Nephron (organoid): Measurements from ENCODE around the gene LZTR1.
"Not testable (repeated sequence)": the region's sequence is repeated elsewhere in the genome, so short reads cannot be mapped to it uniquely, and the experiment has no call there.

Source experiments
- H3K27ac Mint-ChIP-seq, 3 experiments: 2 replicates each; pipeline ENCODE4 v1.8.0; 2020; ENCODE audit warnings: mixed read lengths in 3 of 3, mild to moderate bottlenecking in 2 of 3, moderate library complexity in 1 of 3
- H3K27me3 Mint-ChIP-seq: 2 replicates; pipeline ENCODE4 v1.8.0; 2021; ENCODE audit warnings: low read depth, mild to moderate bottlenecking, moderate library complexity, mixed read lengths
- H3K36me3 Mint-ChIP-seq: 2 replicates; pipeline ENCODE4 v1.8.0; 2020; ENCODE audit warnings: low read depth, mixed read lengths
- H3K4me1 Mint-ChIP-seq: 2 replicates; pipeline ENCODE4 v1.8.0; 2020; ENCODE audit warnings: mixed read lengths
- H3K4me3 Mint-ChIP-seq, 3 experiments: 2 replicates each; pipeline ENCODE4 v1.8.0; 2020; ENCODE audit warnings: mild to moderate bottlenecking in 3 of 3, mixed read lengths in 3 of 3, moderate library complexity in 2 of 3
- H3K9me3 Mint-ChIP-seq: 2 replicates; pipeline ENCODE4 v1.8.0; 2020; ENCODE audit warnings: mixed read lengths
- TF ChIP-seq, protein P1 (sequence below), 3 experiments: fragments of 200-600 bp; sonication (generic); IDR thresholded peaks; one replicate each; pipeline ENCODE4 v1.5.0; 2021; ENCODE audit warnings: antibody characterized with exemption in 3 of 3; ENCODE audit not compliant: unreplicated experiment in 3 of 3

Gene LZTR1

DNA sequence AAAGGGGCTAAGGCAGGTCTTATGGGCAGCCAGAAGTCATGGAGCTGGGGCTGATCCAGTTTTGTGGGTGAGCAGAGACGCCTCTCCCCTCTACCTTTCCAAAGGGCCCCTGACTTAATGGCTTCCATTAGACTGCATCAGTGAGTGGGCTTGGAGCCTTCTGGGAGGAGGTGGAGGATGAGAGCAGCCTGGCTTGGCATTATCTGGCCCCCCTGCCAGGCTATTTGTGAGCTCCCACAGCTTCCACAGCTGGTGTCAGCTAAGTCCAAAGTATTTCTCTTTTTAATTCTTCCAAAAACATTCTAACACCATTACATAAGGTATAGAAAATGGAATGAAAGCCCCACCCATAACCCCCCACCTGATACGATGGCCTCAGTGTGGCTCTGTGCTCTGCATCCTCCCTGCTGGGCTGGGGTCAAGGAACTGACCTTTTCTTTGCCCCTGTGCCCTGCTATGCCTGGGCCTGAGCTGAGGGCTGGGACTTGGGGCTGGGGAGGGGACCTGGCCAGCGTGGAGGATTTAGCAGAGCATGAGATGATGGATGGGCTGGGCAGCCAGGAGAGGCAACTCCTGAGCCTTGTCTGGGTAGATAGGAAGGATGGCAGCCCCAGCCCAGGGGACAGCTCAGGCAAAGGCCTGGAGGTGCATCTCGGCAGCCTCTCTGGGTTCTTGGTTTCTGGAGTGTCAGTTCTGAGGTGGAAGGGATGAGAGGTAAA is 11.0 kb upstream of the LZTR1 start:
- no peaks in the 10 kb centered on the region for H3K36me3 Mint-ChIP-seq
- peaks cover 20% of the 10 kb centered on the region for H3K27me3 Mint-ChIP-seq
- no peaks in the 10 kb centered on the region for H3K4me1 Mint-ChIP-seq
- H3K9me3 Mint-ChIP-seq = no peaks in the 10 kb centered on the region
- TF ChIP-seq, protein P1, sequence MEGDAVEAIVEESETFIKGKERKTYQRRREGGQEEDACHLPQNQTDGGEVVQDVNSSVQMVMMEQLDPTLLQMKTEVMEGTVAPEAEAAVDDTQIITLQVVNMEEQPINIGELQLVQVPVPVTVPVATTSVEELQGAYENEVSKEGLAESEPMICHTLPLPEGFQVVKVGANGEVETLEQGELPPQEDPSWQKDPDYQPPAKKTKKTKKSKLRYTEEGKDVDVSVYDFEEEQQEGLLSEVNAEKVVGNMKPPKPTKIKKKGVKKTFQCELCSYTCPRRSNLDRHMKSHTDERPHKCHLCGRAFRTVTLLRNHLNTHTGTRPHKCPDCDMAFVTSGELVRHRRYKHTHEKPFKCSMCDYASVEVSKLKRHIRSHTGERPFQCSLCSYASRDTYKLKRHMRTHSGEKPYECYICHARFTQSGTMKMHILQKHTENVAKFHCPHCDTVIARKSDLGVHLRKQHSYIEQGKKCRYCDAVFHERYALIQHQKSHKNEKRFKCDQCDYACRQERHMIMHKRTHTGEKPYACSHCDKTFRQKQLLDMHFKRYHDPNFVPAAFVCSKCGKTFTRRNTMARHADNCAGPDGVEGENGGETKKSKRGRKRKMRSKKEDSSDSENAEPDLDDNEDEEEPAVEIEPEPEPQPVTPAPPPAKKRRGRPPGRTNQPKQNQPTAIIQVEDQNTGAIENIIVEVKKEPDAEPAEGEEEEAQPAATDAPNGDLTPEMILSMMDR (IDR thresholded peaks at IDR 0.05; ENCODE audit: unreplicated experiment in 3 of 3) = no peak
- no peak overlapping the region for H3K4me3 Mint-ChIP-seq
- H3K27ac Mint-ChIP-seq = no peak overlapping the region

DNA sequence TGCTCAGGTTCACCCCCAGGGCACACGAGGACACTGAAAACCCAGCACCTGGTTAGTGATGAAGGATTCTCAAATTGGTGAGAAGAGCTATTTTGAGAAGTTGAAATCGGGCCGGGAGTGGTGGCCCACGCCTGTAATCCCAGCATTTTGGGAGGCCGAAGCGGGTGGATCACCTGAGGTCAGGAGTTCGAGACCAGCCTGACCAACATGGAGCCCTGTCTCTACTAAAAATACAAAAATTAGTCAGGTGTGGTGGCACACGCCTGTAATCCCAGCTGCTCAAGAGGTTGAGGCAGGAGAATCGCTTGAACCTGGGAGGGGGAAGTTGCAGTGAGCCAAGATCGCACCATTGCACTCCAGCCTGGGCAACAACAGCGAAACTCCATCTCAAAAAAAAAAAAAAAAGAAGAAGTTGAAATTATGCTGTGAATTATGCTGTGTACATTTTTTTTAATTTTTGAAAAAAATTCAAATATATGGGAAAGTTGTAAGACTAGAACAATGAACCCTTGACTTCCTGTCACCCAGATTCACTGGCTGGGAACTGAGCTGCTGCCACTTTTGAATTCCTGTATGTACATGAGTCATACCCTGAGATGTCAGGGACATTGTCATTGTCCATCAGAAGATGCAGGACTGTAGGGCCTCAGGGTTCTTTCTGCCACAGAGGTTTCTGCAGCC is 9.9 kb upstream of the LZTR1 start:
- H3K27ac Mint-ChIP-seq, H3K36me3 Mint-ChIP-seq, H3K9me3 Mint-ChIP-seq, H3K4me3 Mint-ChIP-seq, H3K4me1 Mint-ChIP-seq: not testable (repeated sequence)
- H3K27me3 Mint-ChIP-seq = peaks cover 17% of the 10 kb centered on the region

DNA sequence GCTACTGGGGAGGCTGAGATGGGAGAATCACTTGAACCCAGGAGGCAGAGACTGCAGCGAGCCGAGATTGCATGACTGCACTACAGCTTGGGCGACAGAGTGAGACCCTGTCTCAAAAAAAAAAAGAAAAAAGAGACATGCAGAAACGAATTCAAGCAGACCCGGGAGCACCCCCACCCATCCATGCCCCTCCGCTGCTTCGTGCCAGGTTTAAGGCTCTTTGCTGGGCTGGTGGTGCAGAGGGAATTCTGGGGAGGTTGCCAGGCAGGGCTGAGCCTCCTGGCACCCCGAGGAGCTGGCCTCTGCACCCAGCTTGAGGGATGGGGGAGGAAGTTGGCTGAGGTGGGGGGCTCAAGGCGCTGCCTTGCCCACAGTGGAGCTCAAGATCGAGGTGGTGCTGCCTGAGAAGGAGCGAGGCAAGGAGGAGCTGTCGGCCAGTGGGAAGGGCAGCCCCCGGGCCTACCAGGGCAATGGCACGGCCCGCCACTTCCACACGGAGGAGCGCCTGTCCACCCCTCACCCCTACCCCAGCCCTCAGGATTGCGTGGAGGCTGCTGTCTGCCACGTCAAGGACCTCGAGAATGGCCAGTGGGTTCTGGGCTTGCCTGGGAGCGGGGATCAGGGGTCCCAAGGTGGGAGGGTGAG is 9.0 kb upstream of the LZTR1 start:
- Mint-ChIP-seq H3K27ac (no peak overlapping the region), H3K4me3 (no peak overlapping the region), H3K27me3 (peaks cover 12% of the 10 kb centered on the region), H3K4me1 (no peaks in the 10 kb centered on the region), H3K9me3 (no peaks in the 10 kb centered on the region), H3K36me3 (no peaks in the 10 kb centered on the region)
- TF ChIP-seq, protein P1 (IDR thresholded peaks at IDR 0.05; ENCODE audit: unreplicated experiment in 3 of 3) = no peak

DNA sequence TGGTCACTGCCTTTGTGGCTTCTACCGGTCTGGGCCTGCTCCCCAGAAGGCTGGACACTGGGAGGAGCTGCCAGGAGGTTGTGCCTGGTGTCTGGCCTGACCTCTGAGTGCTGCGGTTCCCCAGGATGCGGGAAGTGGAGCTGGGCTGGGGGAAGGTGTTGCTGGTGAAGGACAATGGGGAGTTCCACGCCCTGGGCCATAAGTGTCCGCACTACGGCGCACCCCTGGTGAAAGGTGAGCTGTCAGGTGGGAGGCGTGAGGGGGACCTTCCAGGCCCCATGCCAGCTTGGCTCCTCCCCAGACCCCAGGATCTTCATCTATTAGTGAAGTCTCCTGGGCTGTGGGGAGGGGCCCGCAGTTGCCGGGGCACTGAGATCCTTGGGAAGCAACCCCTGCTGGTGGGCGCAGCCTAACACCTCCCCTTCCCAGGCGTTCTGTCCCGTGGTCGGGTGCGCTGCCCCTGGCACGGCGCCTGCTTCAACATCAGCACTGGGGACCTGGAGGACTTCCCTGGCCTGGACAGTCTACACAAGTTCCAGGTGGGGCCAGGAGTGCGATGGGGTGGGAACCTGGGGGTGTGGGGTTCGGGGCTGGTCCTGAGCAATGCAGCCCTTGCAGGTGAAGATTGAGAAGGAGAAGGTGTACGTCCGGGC is 8.3 kb upstream of the LZTR1 start:
- no peak overlapping the region for H3K4me3 Mint-ChIP-seq
- H3K4me1 Mint-ChIP-seq = no peaks in the 10 kb centered on the region
- H3K27me3 Mint-ChIP-seq = peaks cover 10% of the 10 kb centered on the region
- no peaks in the 10 kb centered on the region for H3K9me3 Mint-ChIP-seq
- H3K36me3 Mint-ChIP-seq = no peaks in the 10 kb centered on the region
- no peak overlapping the region for H3K27ac Mint-ChIP-seq
- TF ChIP-seq, protein P1 (IDR thresholded peaks at IDR 0.05; ENCODE audit: unreplicated experiment in 3 of 3) = no peak

DNA sequence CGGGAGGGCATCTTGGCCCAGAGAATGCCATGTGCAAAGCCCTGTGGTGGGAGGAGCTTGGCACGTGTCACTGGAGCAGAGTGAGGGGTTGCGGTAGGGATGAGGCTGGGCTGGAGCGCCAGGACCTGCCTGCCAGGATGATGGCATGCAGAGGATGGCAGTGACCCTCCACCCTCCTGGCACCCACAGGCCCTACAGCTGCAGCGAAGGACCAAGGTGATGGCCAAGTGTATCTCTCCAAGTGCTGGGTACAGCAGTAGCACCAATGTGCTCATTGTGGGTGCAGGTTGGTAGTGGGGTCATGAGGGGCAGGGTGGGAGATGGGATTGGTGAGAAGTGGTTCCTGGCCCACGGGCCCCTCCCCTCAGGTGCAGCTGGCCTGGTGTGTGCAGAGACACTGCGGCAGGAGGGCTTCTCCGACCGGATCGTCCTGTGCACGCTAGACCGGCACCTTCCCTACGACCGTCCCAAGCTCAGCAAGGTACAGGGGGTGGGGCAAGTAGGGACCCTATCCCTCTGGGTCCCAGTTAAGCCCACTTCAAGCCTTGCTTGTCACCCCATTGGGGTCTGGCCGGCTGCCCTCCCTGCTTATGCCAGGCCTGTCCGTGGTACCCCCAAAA is 7.7 kb upstream of the LZTR1 start:
- H3K27ac Mint-ChIP-seq = no peak overlapping the region
- TF ChIP-seq, protein P1 (IDR thresholded peaks at IDR 0.05; ENCODE audit: unreplicated experiment in 3 of 3) = no peak

More for the DNA sequence above, 7.7 kb upstream of the LZTR1 start:
- H3K27me3 Mint-ChIP-seq = peaks cover 14% of the 10 kb centered on the region
- no peaks in the 10 kb centered on the region for H3K36me3 Mint-ChIP-seq
- peaks cover 3% of the 10 kb centered on the region for H3K9me3 Mint-ChIP-seq
- H3K4me3 Mint-ChIP-seq = no peak overlapping the region
- peaks cover 3% of the 10 kb centered on the region for H3K4me1 Mint-ChIP-seq
